ENCODE measurements around the gene HOMER3.

Gene HOMER3

GRCh38 chr19:18940769-18941627 is at the start of gene HOMER3:
Gene HOMER3 (minus strand): TSS chr19:18941217. CDS start chr19:18938982, 2,235 bp downstream.
- DNase-seq = peak; percentile 83

GRCh38 chr19:18990128-18990708 is 49.2 kb upstream of the HOMER3 start:
- DNase-seq = no peak

GRCh38 chr19:18989316-18989715 is 48.3 kb upstream of the HOMER3 start:
- DNase-seq = no peak

- no peak for DNase-seq
These were observed 46.4 kb upstream of the HOMER3 start for GRCh38 chr19:18987456-18987855.

GRCh38 chr19:18985257-18985656 is 44.2 kb upstream of the HOMER3 start:
- DNase-seq = no peak

GRCh38 chr19:18984251-18984650 is 43.2 kb upstream of the HOMER3 start:
- DNase-seq = no peak

GRCh38 chr19:18982669-18983068 is 41.7 kb upstream of the HOMER3 start:
- DNase-seq = no peak

GRCh38 chr19:18980432-18981020 is 39.5 kb upstream of the HOMER3 start:
- DNase-seq = no peak

- no peak for DNase-seq
These were observed 37.6 kb upstream of the HOMER3 start for GRCh38 chr19:18978616-18979015.

- no peak for DNase-seq
These were observed 34.9 kb upstream of the HOMER3 start for GRCh38 chr19:18975869-18976268.

- DNase-seq = no peak
These were observed 34.0 kb upstream of the HOMER3 start for GRCh38 chr19:18975011-18975410.

- DNase-seq = no peak
These were observed 31.8 kb upstream of the HOMER3 start for GRCh38 chr19:18972851-18973250.

GRCh38 chr19:18972301-18972811 is 31.3 kb upstream of the HOMER3 start:
- no peak for DNase-seq

GRCh38 chr19:18969931-18970659 is 29.1 kb upstream of the HOMER3 start:
- no peak for DNase-seq

- DNase-seq = no peak
These were observed 26.5 kb upstream of the HOMER3 start for GRCh38 chr19:18967358-18968146.

GRCh38 chr19:18966307-18966706 is 25.3 kb upstream of the HOMER3 start:
- DNase-seq = no peak

GRCh38 chr19:18964121-18964520 is 23.1 kb upstream of the HOMER3 start:
- no peak for DNase-seq

- DNase-seq = no peak
These were observed 21.0 kb upstream of the HOMER3 start for GRCh38 chr19:18961767-18962620.

- DNase-seq = no peak
These were observed 19.4 kb upstream of the HOMER3 start for GRCh38 chr19:18960370-18960769.

GRCh38 chr19:18955042-18955441 is 14.0 kb upstream of the HOMER3 start:
- DNase-seq = no peak

- no peak for DNase-seq
These were observed 13.1 kb upstream of the HOMER3 start for GRCh38 chr19:18954094-18954493.

Measured in activated CD4-positive, alpha-beta T cell treated with anti-CD3 and anti-CD28 coated beads, Interleukin-2, amount 50 U/mL, for 48 hours (primary cell).